Measurements from ENCODE around the gene CCDC141.

GRCh38 chr2:178787934-178788333 lies 262.0 kb downstream of the CCDC141 start:
- TF ChIP-seq KDM5A (IDR thresholded peaks at IDR 0.05): no peak
- TF ChIP-seq SREBF2 (IDR thresholded peaks at IDR 0.05): no peak
- no peak for TF ChIP-seq CTCF (IDR thresholded peaks at IDR 0.05)
- no peak for TF ChIP-seq RCOR1 (IDR thresholded peaks at IDR 0.05; ENCODE audit: low read depth, low read length)
- no peak for TF ChIP-seq RFX5 (IDR thresholded peaks at IDR 0.05)
- no peak for TF ChIP-seq POLR2A (IDR thresholded peaks at IDR 0.05; ENCODE audit: low read length)

Measured in A549 (cell line).